ENCODE results near the gene FAS.

Gene FAS

DNA sequence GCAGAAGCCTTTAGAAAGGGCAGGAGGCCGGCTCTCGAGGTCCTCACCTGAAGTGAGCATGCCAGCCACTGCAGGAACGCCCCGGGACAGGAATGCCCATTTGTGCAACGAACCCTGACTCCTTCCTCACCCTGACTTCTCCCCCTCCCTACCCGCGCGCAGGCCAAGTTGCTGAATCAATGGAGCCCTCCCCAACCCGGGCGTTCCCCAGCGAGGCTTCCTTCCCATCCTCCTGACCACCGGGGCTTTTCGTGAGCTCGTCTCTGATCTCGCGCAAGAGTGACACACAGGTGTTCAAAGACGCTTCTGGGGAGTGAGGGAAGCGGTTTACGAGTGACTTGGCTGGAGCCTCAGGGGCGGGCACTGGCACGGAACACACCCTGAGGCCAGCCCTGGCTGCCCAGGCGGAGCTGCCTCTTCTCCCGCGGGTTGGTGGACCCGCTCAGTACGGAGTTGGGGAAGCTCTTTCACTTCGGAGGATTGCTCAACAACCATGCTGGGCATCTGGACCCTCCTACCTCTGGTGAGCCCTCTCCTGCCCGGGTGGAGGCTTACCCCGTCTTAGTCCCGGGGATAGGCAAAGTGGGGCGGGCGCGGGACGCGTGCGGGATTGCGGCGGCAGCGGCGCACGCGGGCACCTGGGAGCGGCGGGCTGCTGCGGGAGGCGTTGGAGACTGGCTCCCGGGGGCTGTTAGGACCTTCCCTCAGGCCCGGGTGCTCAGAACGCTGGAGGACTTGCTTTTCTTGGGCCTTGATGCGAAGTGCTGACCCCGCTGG, at the start of gene FAS:
Gene FAS (plus strand): TSS at position 415 of the 777 bp plus-strand sequence. CDS start 79 bp downstream, at position 494.
- peak within 1 kb of the TSS; percentile 96 for H3K4me3 ChIP-seq (ENCODE audit: low read length)
- H2AFZ ChIP-seq (ENCODE audit: low read depth, low read length): peak within 1 kb of the TSS; percentile 73
- peak within 1 kb of the TSS; percentile 56 for H3K27ac ChIP-seq (ENCODE audit: low read length)
- H3K27me3 ChIP-seq (ENCODE audit: low read depth, low read length): no peaks in the 10 kb centered on the region
- peaks cover 36% of the 10 kb centered on the region for H3K79me2 ChIP-seq (ENCODE audit: low read length)
- TF ChIP-seq EZH2phosphoT487 (IDR thresholded peaks at IDR 0.05; ENCODE audit: low read depth): no peak
- TF ChIP-seq, protein P1, sequence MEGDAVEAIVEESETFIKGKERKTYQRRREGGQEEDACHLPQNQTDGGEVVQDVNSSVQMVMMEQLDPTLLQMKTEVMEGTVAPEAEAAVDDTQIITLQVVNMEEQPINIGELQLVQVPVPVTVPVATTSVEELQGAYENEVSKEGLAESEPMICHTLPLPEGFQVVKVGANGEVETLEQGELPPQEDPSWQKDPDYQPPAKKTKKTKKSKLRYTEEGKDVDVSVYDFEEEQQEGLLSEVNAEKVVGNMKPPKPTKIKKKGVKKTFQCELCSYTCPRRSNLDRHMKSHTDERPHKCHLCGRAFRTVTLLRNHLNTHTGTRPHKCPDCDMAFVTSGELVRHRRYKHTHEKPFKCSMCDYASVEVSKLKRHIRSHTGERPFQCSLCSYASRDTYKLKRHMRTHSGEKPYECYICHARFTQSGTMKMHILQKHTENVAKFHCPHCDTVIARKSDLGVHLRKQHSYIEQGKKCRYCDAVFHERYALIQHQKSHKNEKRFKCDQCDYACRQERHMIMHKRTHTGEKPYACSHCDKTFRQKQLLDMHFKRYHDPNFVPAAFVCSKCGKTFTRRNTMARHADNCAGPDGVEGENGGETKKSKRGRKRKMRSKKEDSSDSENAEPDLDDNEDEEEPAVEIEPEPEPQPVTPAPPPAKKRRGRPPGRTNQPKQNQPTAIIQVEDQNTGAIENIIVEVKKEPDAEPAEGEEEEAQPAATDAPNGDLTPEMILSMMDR (IDR thresholded peaks at IDR 0.05; ENCODE audit: low read depth, low read length): no peak
- H3K9ac ChIP-seq (ENCODE audit: low read length): peak within 1 kb of the TSS; percentile 87
- no peaks in the 10 kb centered on the region for H3K9me3 ChIP-seq (ENCODE audit: insufficient read depth, low read length)
- H4K20me1 ChIP-seq (ENCODE audit: insufficient read depth, low read length): no peaks in the 10 kb centered on the region
- H3K36me3 ChIP-seq (replicated peaks; ENCODE audit: low read depth, low read length): no peaks in the 10 kb centered on the region
- H3K4me1 ChIP-seq (ENCODE audit: low read length): peaks cover 45% of the 10 kb centered on the region
- H3K4me2 ChIP-seq (ENCODE audit: low read length): peak within 1 kb of the TSS; percentile 89

GRCh38 chr10:88941026-88941425, 49.6 kb upstream of the FAS start:
- H3K9me3 ChIP-seq (ENCODE audit: insufficient read depth, low read length): no peaks in the 10 kb centered on the region
- H3K4me1 ChIP-seq (ENCODE audit: low read length): peaks cover 36% of the 10 kb centered on the region
- H4K20me1 ChIP-seq (ENCODE audit: insufficient read depth, low read length): no peaks in the 10 kb centered on the region
- H3K4me3 ChIP-seq (ENCODE audit: low read length): no peak overlapping the region
- H3K27ac ChIP-seq (ENCODE audit: low read length): no peak overlapping the region
- H3K27me3 ChIP-seq (ENCODE audit: low read depth, low read length): no peaks in the 10 kb centered on the region
- no peak overlapping the region for H2AFZ ChIP-seq (ENCODE audit: low read depth, low read length)
- no peaks in the 10 kb centered on the region for H3K36me3 ChIP-seq (replicated peaks; ENCODE audit: low read depth, low read length)
- H3K79me2 ChIP-seq (ENCODE audit: low read length): no peaks in the 10 kb centered on the region
- H3K9ac ChIP-seq (ENCODE audit: low read length): no peak overlapping the region
- TF ChIP-seq, protein P1 (IDR thresholded peaks at IDR 0.05; ENCODE audit: low read depth, low read length): no peak
- no peak for TF ChIP-seq EZH2phosphoT487 (IDR thresholded peaks at IDR 0.05; ENCODE audit: low read depth)
- no peak overlapping the region for H3K4me2 ChIP-seq (ENCODE audit: low read length)

DNA sequence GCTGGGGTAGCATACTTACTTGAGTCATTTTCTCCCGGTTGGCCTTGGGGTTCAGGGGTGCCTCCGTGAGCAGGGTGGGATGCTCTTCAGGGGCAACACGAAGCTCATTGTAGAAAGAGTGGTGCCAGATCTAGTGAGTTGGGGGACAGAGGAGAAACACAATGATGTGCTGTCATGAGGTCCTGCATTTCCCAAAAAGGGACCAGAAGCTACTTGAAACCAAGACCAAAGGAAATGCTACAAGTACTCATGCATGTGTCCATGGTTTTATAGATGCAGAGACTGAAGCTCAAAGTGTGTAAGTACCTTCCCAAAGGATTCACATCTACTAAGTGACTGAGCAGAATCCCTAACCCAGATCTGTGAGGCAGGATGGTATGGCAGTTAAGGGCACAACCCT, 46.8 kb upstream of the FAS start:
- Histone ChIP-seq H3K4me1 (ENCODE audit: low read length) (peaks cover 26% of the 10 kb centered on the region), H3K9me3 (ENCODE audit: insufficient read depth, low read length) (no peaks in the 10 kb centered on the region), H3K36me3 (replicated peaks; ENCODE audit: low read depth, low read length) (no peaks in the 10 kb centered on the region), H3K27ac (ENCODE audit: low read length) (no peak overlapping the region), H3K79me2 (ENCODE audit: low read length) (no peaks in the 10 kb centered on the region), H3K4me2 (ENCODE audit: low read length) (no peak overlapping the region), H3K27me3 (ENCODE audit: low read depth, low read length) (no peaks in the 10 kb centered on the region), H3K9ac (ENCODE audit: low read length) (no peak overlapping the region), H4K20me1 (ENCODE audit: insufficient read depth, low read length) (no peaks in the 10 kb centered on the region), H3K4me3 (ENCODE audit: low read length) (no peak overlapping the region), H2AFZ (ENCODE audit: low read depth, low read length) (no peak overlapping the region)
- TF ChIP-seq EZH2phosphoT487 (IDR thresholded peaks at IDR 0.05; ENCODE audit: low read depth): no peak
- TF ChIP-seq, protein P1 (IDR thresholded peaks at IDR 0.05; ENCODE audit: low read depth, low read length): no peak

GRCh38 chr10:88944813-88945212, 45.8 kb upstream of the FAS start:
- no peaks in the 10 kb centered on the region for H3K9me3 ChIP-seq (ENCODE audit: insufficient read depth, low read length)
- no peaks in the 10 kb centered on the region for H4K20me1 ChIP-seq (ENCODE audit: insufficient read depth, low read length)
- no peaks in the 10 kb centered on the region for H3K36me3 ChIP-seq (replicated peaks; ENCODE audit: low read depth, low read length)
- H3K9ac ChIP-seq (ENCODE audit: low read length): no peak overlapping the region
- TF ChIP-seq, protein P1 (IDR thresholded peaks at IDR 0.05; ENCODE audit: low read depth, low read length): no peak
- TF ChIP-seq EZH2phosphoT487 (IDR thresholded peaks at IDR 0.05; ENCODE audit: low read depth): no peak
- H3K4me2 ChIP-seq (ENCODE audit: low read length): peak overlapping the region; percentile 53
- H3K4me1 ChIP-seq (ENCODE audit: low read length): peaks cover 29% of the 10 kb centered on the region
- H3K27me3 ChIP-seq (ENCODE audit: low read depth, low read length): no peaks in the 10 kb centered on the region
- peak overlapping the region; percentile 30 for H3K4me3 ChIP-seq (ENCODE audit: low read length)
- no peaks in the 10 kb centered on the region for H3K79me2 ChIP-seq (ENCODE audit: low read length)
- no peak overlapping the region for H2AFZ ChIP-seq (ENCODE audit: low read depth, low read length)
- H3K27ac ChIP-seq (ENCODE audit: low read length): no peak overlapping the region
